ENCODE measurements around the gene NFIB.

- no peak for TF ChIP-seq CTCF (IDR thresholded peaks at IDR 0.05 in 4 of 5, conservative IDR thresholded peaks at IDR 0.05 in 1 of 5)
- no peak for TF ChIP-seq POLR2A (IDR thresholded peaks at IDR 0.05)
These were observed 66.4 kb downstream of the NFIB start for GRCh38 chr9:14247577-14247976.
